Lower leg skin (tissue), 3 donors: ENCODE results near the gene MAN2A2.

Experiments
- POLR2A ChIP-seq, 2 donors: fragments of 450-650 bp; IDR thresholded peaks; one replicate each; pipeline ENCODE4 v1.6.1; 2016 to 2017; ENCODE audit warnings: antibody characterized with exemption in 2 of 2, mild to moderate bottlenecking in 1 of 2, moderate library complexity in 1 of 2
- TF ChIP-seq, protein P1 (sequence below), 3 donors: fragments of 450-650 bp; IDR thresholded peaks; one replicate each; pipeline ENCODE4 v1.5.1; 2016; ENCODE audit warnings: antibody characterized with exemption in 3 of 3, mild to moderate bottlenecking in 3 of 3, moderate library complexity in 2 of 3

DNA sequence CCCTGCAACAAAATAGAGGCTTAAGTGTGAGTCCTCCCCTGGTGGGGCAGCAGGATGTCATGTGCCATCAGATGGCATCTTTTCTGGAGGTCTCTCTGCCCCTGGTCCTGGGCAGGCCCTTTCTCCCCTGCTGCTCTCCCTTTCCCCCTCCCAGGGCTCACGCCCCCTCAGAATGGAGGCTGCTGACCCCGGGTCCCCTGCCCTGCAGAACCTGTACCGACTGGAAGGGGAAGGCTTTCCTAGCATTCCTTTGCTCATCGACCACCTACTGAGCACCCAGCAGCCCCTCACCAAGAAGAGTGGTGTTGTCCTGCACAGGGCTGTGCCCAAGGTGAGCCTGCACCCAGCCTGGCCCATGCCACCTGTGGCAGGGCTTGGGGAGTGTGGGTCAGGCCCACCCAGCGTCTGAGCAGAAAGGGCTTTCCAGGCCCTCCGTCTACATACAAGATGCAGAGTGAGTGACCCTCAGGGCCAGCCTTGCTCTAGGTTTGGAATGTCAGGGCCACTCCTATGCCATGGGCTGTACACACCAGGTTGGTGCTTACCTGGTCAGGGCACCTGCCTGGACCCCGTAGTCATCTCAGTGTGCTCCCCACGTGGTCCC, 11.7 kb upstream of the MAN2A2 start:
- TF ChIP-seq, protein P1, sequence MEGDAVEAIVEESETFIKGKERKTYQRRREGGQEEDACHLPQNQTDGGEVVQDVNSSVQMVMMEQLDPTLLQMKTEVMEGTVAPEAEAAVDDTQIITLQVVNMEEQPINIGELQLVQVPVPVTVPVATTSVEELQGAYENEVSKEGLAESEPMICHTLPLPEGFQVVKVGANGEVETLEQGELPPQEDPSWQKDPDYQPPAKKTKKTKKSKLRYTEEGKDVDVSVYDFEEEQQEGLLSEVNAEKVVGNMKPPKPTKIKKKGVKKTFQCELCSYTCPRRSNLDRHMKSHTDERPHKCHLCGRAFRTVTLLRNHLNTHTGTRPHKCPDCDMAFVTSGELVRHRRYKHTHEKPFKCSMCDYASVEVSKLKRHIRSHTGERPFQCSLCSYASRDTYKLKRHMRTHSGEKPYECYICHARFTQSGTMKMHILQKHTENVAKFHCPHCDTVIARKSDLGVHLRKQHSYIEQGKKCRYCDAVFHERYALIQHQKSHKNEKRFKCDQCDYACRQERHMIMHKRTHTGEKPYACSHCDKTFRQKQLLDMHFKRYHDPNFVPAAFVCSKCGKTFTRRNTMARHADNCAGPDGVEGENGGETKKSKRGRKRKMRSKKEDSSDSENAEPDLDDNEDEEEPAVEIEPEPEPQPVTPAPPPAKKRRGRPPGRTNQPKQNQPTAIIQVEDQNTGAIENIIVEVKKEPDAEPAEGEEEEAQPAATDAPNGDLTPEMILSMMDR (IDR thresholded peaks at IDR 0.05) = no peak
- no peak for TF ChIP-seq POLR2A (IDR thresholded peaks at IDR 0.05)
